Ramos (cell line): Measurements from ENCODE around the gene AGT.
"Not testable (repeated sequence)": the region's sequence is repeated elsewhere in the genome, so short reads cannot be mapped to it uniquely, and the experiment has no call there.

Source experiments
- in situ Hi-C: fragments of 300-500 bp; cut with MboI; formaldehyde crosslinking; loops from one replicate; pipeline ENCODE4 v1.14.3; 2022; ENCODE audit warnings: low sequenced_read_pairs; ENCODE audit not compliant: unreplicated experiment

The AGT gene

GRCh38 chr1:230745071-230745470 is 31.1 kb upstream of the AGT start:
- in situ Hi-C loops, result no loop called here

- in situ Hi-C loops, result no loop called here
Observed at GRCh38 chr1:230744382-230744781, 30.5 kb upstream of the AGT start.

GRCh38 chr1:230743899-230744298 is 30.0 kb upstream of the AGT start:
- in situ Hi-C loops, result no loop called here

GRCh38 chr1:230739564-230740290 is 25.8 kb upstream of the AGT start:
- in situ Hi-C loops, result no loop called here

- in situ Hi-C loops, result no loop called here
Observed at GRCh38 chr1:230737622-230738262, 23.8 kb upstream of the AGT start.

DNA sequence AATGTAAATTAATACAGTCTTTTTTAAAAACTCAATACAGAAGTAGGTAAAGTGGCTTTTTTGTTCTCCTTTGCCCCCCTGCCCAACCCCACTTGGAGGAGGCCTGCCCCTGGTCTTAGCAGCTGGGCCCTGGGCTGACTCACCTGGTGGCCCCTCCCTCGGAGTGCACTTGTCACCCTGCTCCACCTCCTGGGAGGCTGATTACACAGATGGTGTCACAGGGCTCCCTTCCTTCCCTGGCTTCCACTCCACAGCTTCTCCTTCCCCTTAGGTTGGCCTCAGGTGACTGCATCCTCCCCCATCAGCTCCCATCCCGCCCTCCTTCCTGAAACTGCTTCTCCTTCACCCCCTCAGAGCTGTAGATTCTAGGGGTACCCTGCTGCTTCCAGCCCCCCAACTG is 21.5 kb upstream of the AGT start:
- in situ Hi-C loops, result no loop called here

GRCh38 chr1:230730977-230731376 is 17.1 kb upstream of the AGT start:
- in situ Hi-C loops, result no loop called here

GRCh38 chr1:230728710-230729392 is 14.9 kb upstream of the AGT start:
- in situ Hi-C loops, result no loop called here

DNA sequence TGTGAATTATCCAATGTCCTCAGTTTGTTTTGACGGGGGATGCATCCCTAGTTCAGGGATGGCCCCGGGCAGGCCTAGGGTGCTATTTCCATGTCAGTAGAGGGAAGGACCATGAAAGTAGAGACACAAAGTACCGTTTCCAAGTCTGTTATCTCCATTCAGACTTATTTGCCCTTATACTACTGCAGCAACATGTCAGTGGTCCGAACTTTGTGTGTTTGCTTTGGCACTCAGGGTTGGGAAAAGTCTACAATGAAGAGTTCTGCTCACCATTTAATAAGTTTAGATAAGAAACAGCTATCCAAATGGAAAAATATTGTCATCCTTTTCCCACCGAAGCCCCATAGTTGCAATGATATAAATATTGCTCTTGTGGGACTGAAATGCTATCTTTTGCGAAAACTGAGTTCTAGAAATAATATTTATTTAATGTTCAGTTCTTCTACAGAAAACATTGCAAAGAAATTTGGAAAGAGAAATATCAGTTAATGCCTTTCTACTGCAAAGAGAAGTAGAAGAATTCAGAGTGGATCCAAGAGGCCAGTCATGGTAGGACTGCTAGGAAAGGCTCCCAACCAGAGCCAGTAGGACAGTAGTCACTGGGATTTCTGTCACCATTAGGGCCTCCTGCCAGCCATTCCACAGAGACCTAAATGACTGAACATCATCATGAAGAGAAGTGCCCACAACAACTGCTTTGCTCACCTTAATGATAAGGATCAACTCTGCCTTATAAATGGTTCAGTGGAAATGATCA is 11.5 kb upstream of the AGT start:
- in situ Hi-C loops, result no loop called here

- in situ Hi-C loops, result not testable (repeated sequence)
Observed at GRCh38 chr1:230721849-230722522, 8.1 kb upstream of the AGT start.

GRCh38 chr1:230717251-230717650 is 3.3 kb upstream of the AGT start:
- in situ Hi-C loops, result no loop called here

GRCh38 chr1:230716453-230716852 is 2.5 kb upstream of the AGT start:
- in situ Hi-C loops, result not testable (repeated sequence)

DNA sequence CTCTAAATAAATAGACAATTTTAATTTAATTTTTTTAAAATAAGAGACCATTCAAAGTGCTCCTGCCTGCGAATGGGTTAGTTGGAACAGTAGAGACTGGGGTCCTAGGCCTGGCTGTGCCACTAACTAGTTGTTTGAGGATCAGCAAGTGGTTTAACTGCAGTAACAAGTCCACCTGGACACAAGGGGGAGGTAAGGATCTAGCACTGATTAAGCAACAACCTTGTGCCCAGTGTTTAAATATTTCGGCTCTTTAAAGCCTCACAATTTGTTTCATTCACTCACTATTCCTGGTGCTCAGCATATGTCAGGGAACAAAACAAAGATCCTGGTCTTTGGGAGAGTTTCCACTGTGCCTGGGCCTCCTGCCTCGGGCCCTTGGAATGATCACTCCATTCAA is 1.6 kb upstream of the AGT start:
- in situ Hi-C loops, result no loop called here

GRCh38 chr1:230713547-230713914 is 391 bp downstream of the AGT start:
- in situ Hi-C loops, result no loop called here

DNA sequence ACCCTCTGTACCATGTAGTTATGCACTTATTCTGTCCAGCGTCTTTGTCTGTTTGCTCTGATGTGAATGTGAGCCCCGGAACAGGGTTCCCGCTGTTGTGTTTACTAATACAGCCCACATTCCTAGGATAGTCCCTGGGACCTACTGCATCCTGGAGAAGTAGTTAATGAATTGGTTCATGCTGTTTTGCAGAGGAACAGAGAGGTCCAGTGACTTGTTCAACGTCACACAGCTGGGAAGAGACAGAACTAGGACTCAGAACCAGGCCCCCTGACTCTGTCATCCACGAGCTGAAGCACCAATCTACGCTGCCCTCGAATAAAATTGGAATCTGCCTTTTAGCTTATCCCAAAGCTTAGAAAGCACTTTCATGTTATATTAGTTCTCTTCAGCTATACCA is 784 bp downstream of the AGT start:
- in situ Hi-C loops, result no loop called here

DNA sequence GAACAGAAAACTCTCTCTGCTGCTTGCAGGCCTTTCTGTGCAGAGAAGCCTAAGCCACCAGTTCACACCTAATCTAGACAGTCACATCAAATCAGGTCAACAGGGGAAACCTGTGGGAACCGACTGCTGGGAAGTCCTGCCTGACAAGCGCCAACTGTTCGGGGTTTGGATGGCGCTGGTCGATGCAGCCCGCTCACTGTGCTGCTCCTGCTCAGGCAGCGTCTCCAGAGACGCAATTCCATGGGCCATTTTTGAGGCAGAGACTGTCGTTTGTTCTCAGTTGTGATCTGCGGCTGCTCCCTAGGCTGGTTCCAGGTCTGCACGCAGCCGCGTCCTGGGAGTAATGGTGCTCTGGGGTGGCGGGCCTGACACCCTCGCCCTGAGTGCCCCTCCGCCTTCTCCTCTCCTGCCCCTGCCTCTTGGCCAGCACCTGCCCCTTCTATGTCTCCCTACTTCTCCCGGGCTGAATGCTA is 1.4 kb downstream of the AGT start:
- in situ Hi-C loops, result no loop called here

GRCh38 chr1:230711245-230711644 is 2.7 kb downstream of the AGT start:
- in situ Hi-C loops, result no loop called here

GRCh38 chr1:230710543-230710904 is 3.4 kb downstream of the AGT start:
- in situ Hi-C loops, result no loop called here

- in situ Hi-C loops, result no loop called here
Observed at GRCh38 chr1:230709619-230710542, 4.0 kb downstream of the AGT start.
